Gastrocnemius medialis (tissue), 4 donors: ENCODE data around the gene ENPP3.

Experiments used
- POLR2A ChIP-seq, 2 donors: fragments of 450-650 bp; IDR thresholded peaks; one replicate each; pipeline ENCODE4 v1.6.1; 2017; ENCODE audit warnings: antibody characterized with exemption in 2 of 2, mild to moderate bottlenecking in 2 of 2, moderate library complexity in 2 of 2
- TF ChIP-seq, protein P1 (sequence below), 5 experiments: fragments of 450-650 bp in 3 of 5; fragments of 200-600 bp in 2 of 5; sonication (generic) in 2 of 5; IDR thresholded peaks in 4 of 5; conservative IDR thresholded peaks in 1 of 5; 1 replicate in 4 of 5; 2 replicates in 1 of 5; pipeline ENCODE4 v1.5.1; 2016 to 2019; ENCODE audit warnings: antibody characterized with exemption in 5 of 5, mild to moderate bottlenecking in 3 of 5, moderate library complexity in 3 of 5

DNA sequence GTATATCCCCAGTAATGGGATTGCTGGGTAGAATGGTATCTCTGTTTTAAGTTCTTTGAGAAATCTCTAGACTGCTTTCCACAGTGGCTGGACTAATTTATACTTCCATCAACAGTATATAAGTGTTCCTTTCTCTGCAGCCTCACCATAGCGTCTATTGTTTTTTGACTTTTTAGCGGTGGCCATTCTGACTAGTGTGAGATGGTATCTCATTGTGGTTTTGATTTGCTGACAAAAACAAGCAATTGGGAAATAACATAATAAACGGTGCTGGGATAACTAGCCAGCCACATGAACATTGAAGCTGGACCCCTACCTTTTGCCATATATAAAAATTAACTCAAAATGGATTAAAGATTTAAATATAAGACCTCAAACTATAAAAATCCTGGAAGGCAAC, 49.9 kb downstream of the ENPP3 start:
- TF ChIP-seq POLR2A (IDR thresholded peaks at IDR 0.05) = no peak
- TF ChIP-seq, protein P1, sequence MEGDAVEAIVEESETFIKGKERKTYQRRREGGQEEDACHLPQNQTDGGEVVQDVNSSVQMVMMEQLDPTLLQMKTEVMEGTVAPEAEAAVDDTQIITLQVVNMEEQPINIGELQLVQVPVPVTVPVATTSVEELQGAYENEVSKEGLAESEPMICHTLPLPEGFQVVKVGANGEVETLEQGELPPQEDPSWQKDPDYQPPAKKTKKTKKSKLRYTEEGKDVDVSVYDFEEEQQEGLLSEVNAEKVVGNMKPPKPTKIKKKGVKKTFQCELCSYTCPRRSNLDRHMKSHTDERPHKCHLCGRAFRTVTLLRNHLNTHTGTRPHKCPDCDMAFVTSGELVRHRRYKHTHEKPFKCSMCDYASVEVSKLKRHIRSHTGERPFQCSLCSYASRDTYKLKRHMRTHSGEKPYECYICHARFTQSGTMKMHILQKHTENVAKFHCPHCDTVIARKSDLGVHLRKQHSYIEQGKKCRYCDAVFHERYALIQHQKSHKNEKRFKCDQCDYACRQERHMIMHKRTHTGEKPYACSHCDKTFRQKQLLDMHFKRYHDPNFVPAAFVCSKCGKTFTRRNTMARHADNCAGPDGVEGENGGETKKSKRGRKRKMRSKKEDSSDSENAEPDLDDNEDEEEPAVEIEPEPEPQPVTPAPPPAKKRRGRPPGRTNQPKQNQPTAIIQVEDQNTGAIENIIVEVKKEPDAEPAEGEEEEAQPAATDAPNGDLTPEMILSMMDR (IDR thresholded peaks at IDR 0.05 in 4 of 5, conservative IDR thresholded peaks at IDR 0.05 in 1 of 5) = no peak
